H1 (cell line): Measurements from ENCODE around the gene C22orf42. TPM values are rescaled to one million over a fixed set of nuclear protein-coding genes. Genes with fewer than 3 reads are reported as not detected.

Experiments used
- CTCF ChIA-PET: fragments of 300-600 bp; sonication (Branson Sonifier 250); formaldehyde crosslinking; loops from one replicate; lab custom pipeline; 2021; ENCODE audit not compliant: partially characterized antibody; lab: Charles Lee
- POLR2A ChIA-PET: fragments of 300-600 bp; sonication (Branson Sonifier 250); formaldehyde crosslinking; loops from one replicate; lab custom pipeline; 2021; ENCODE audit warnings: inconsistent platforms; ENCODE audit not compliant: partially characterized antibody; lab: Charles Lee
- DNase-seq, 2 experiments: peaks; one replicate each; pipeline versions ENCODE4 v3.0.0 to v3.0.0-alpha.2; 2010 to 2022; ENCODE audit warnings: low spot score in 2 of 2, low read depth in 1 of 2, mixed read lengths in 1 of 2
- FAIRE-seq: peaks from 2 replicates; lab custom pipeline; 2011; peaks lifted over from hg19 to GRCh38; lab: Jason Lieb, UNC
- H2AFZ ChIP-seq: 2 replicates; pipeline ENCODE4 v1.8.1; 2012; ENCODE audit warnings: low read length, inconsistent platforms
- H2AK5ac ChIP-seq: 2 replicates; pipeline ENCODE4 v1.6.1; 2013; ENCODE audit warnings: low read depth, low read length
- H2BK120ac ChIP-seq: replicated peaks from 2 replicates; pipeline ENCODE3; 2013; ENCODE audit warnings: low read depth, low read length, inconsistent platforms
- H2BK12ac ChIP-seq: 2 replicates; pipeline ENCODE4 v1.6.1; 2013; ENCODE audit warnings: low read depth, low read length
- H2BK15ac ChIP-seq: 2 replicates; pipeline ENCODE4 v1.6.1; 2013; ENCODE audit warnings: low read length
- H2BK20ac ChIP-seq: 2 replicates; pipeline ENCODE4 v1.6.1; 2013; ENCODE audit warnings: low read length
- H2BK5ac ChIP-seq: 2 replicates; pipeline ENCODE4 v1.6.1; 2013; ENCODE audit warnings: low read depth, low read length
- H3K14ac ChIP-seq: 2 replicates; pipeline ENCODE4 v1.6.1; 2013; ENCODE audit warnings: inconsistent platforms; ENCODE audit not compliant: insufficient read length
- H3K18ac ChIP-seq: 2 replicates; pipeline ENCODE4 v1.6.1; 2013; ENCODE audit warnings: low read length; ENCODE audit errors: extremely low read depth
- H3K23ac ChIP-seq: 2 replicates; pipeline ENCODE4 v1.6.1; 2013; ENCODE audit warnings: inconsistent platforms; ENCODE audit not compliant: insufficient read length
- H3K23me2 ChIP-seq: 2 replicates; pipeline ENCODE4 v1.6.1; 2013; ENCODE audit warnings: low read depth, low read length
- H3K27ac ChIP-seq: 2 replicates; pipeline ENCODE4 v1.6.1; 2011; ENCODE audit warnings: low read depth, low read length, inconsistent platforms
- H3K27me3 ChIP-seq, 4 experiments: replicated peaks in 1 of 4; 1 replicate in 1 of 4; 2 replicates in 3 of 4; pipeline versions ENCODE4 v1.6.1 to v1.8.1; 2011 to 2013; ENCODE audit warnings: low read length in 3 of 4, mild to moderate bottlenecking in 3 of 4, inconsistent platforms in 2 of 4, mixed read lengths in 2 of 4, moderate library complexity in 1 of 4; ENCODE audit not compliant: control insufficient read depth in 3 of 4, insufficient read depth in 3 of 4; ENCODE audit errors: extremely low read depth in 1 of 4
- H3K36me3 ChIP-seq, 4 experiments: 2 replicates each; pipeline versions ENCODE4 v1.6.1 to v1.8.1; 2011 to 2013; ENCODE audit warnings: mild to moderate bottlenecking in 4 of 4, low read length in 3 of 4, moderate library complexity in 2 of 4, control low read depth in 1 of 4, inconsistent platforms in 1 of 4; ENCODE audit not compliant: insufficient read depth in 4 of 4, control insufficient read depth in 2 of 4
- H3K4ac ChIP-seq: replicated peaks from 2 replicates; pipeline ENCODE3; 2013; ENCODE audit warnings: low read length, low read depth, mixed read lengths, inconsistent platforms; ENCODE audit not compliant: insufficient read length
- H3K4me1 ChIP-seq, 4 experiments: replicated peaks in 1 of 4; 1 replicate in 1 of 4; 2 replicates in 3 of 4; pipeline versions ENCODE4 v1.6.1 to v1.8.1; 2011 to 2013; ENCODE audit warnings: low read length in 3 of 4, inconsistent platforms in 2 of 4, mixed read lengths in 1 of 4; ENCODE audit not compliant: insufficient read depth in 4 of 4, control insufficient read depth in 3 of 4
- H3K4me2 ChIP-seq, 2 experiments: 2 replicates each; pipeline versions ENCODE4 v1.6.1 to v1.8.1; 2011 to 2013; ENCODE audit warnings: low read depth in 2 of 2, low read length in 2 of 2, control low read depth in 1 of 2, inconsistent platforms in 1 of 2, mild to moderate bottlenecking in 1 of 2; ENCODE audit not compliant: insufficient read depth in 1 of 2
- H3K4me3 ChIP-seq, 4 experiments: fragments of 200-600, 300-600 bp in 1 of 4; sonication (generic), shearing (Covaris generic), sonication (Bioruptor Twin) in 1 of 4; 2 replicates each; pipeline versions ENCODE4 v1.5.1 to v1.8.1; 2011 to 2016; ENCODE audit warnings: low read length in 4 of 4, low read depth in 3 of 4, control low read depth in 2 of 4, inconsistent platforms in 2 of 4, mild to moderate bottlenecking in 2 of 4, mixed read lengths in 1 of 4, moderate library complexity in 1 of 4; ENCODE audit not compliant: insufficient read depth in 2 of 4; ENCODE audit errors: extremely low read depth in 1 of 4
- H3K56ac ChIP-seq: replicated peaks from 2 replicates; pipeline ENCODE3; 2013; ENCODE audit warnings: low read depth, mild to moderate bottlenecking, mixed read lengths, low read length, inconsistent platforms; ENCODE audit not compliant: insufficient read length
- H3K79me1 ChIP-seq: 2 replicates; pipeline ENCODE4 v1.6.1; 2013; ENCODE audit warnings: low read depth, low read length, control low read depth
- H3K79me2 ChIP-seq, 2 experiments: 2 replicates each; pipeline versions ENCODE4 v1.6.1 to v1.8.1; 2012 to 2013; ENCODE audit warnings: low read length in 2 of 2, mild to moderate bottlenecking in 2 of 2, inconsistent platforms in 1 of 2; ENCODE audit not compliant: insufficient read depth in 2 of 2, control insufficient read depth in 1 of 2
- H3K9ac ChIP-seq, 4 experiments: replicated peaks in 1 of 4; 1 replicate in 1 of 4; 2 replicates in 3 of 4; pipeline versions ENCODE4 v1.6.1 to v1.8.1; 2011 to 2013; ENCODE audit warnings: low read depth in 3 of 4, low read length in 3 of 4, control low read depth in 2 of 4, mild to moderate bottlenecking in 2 of 4, moderate library complexity in 2 of 4, inconsistent platforms in 1 of 4; ENCODE audit errors: extremely low read depth in 1 of 4
- H3K9me3 ChIP-seq, 2 experiments: 2 replicates each; pipeline versions ENCODE4 v1.6.1 to v1.8.1; 2012 to 2013; ENCODE audit warnings: mild to moderate bottlenecking in 2 of 2, moderate library complexity in 2 of 2, control low read depth in 1 of 2, inconsistent platforms in 1 of 2, low read depth in 1 of 2, low read length in 1 of 2, mixed read lengths in 1 of 2; ENCODE audit not compliant: insufficient read depth in 2 of 2
- H4K20me1 ChIP-seq, 2 experiments: replicated peaks in 1 of 2; 2 replicates each; pipeline versions ENCODE3 to v1.8.1; 2011 to 2013; ENCODE audit warnings: inconsistent platforms in 2 of 2, low read length in 2 of 2, mild to moderate bottlenecking in 1 of 2; ENCODE audit not compliant: insufficient read depth in 2 of 2, control insufficient read depth in 1 of 2
- H4K5ac ChIP-seq: 2 replicates; pipeline ENCODE4 v1.6.1; 2013; ENCODE audit warnings: low read length, low read depth, mixed read lengths, inconsistent platforms; ENCODE audit not compliant: insufficient read length
- H4K8ac ChIP-seq: 2 replicates; pipeline ENCODE4 v1.8.0; 2013; ENCODE audit warnings: mild to moderate bottlenecking, moderate library complexity, low read length, inconsistent platforms; ENCODE audit not compliant: insufficient read depth; ENCODE audit errors: extremely low read depth
- H4K91ac ChIP-seq: replicated peaks from 2 replicates; pipeline ENCODE3; 2013; ENCODE audit warnings: low read length, mixed read lengths, inconsistent platforms; ENCODE audit not compliant: insufficient read length
- ASH2L ChIP-seq: fragments of 200-600, 300-600 bp; sonication (generic); IDR thresholded peaks from one replicate; pipeline ENCODE4 v1.7.1; 2017; ENCODE audit warnings: low read length
- BACH1 ChIP-seq: IDR thresholded peaks from 2 replicates; pipeline ENCODE4 v1.6.1; 2012; ENCODE audit warnings: low read length, improper control_type of control experiment
- CEBPB ChIP-seq: IDR thresholded peaks from 2 replicates; pipeline ENCODE4 v1.6.1; 2012; ENCODE audit warnings: low read depth, low read length
- CHD1 ChIP-seq: IDR thresholded peaks from 2 replicates; pipeline ENCODE4 v1.6.1; 2012; ENCODE audit warnings: low read depth, low read length, improper control_type of control experiment
- CHD2 ChIP-seq: IDR thresholded peaks from 2 replicates; pipeline ENCODE4 v1.6.1; 2012; ENCODE audit warnings: low read length, improper control_type of control experiment
- CREB1 ChIP-seq: IDR thresholded peaks from 2 replicates; pipeline ENCODE4 v1.6.1; 2012; ENCODE audit warnings: inconsistent platforms
- EP300 ChIP-seq, 2 experiments: IDR thresholded peaks; 1 replicate in 1 of 2; 2 replicates in 1 of 2; pipeline ENCODE4 v1.6.1; 2011 to 2012; ENCODE audit warnings: low read depth in 2 of 2, low read length in 2 of 2, mild to moderate bottlenecking in 2 of 2, borderline replicate concordance in 1 of 2, inconsistent platforms in 1 of 2, moderate library complexity in 1 of 2
- RXRA ChIP-seq: IDR thresholded peaks from 2 replicates; pipeline ENCODE4 v1.6.1; 2011; ENCODE audit warnings: low read depth, mild to moderate bottlenecking, low read length, moderate library complexity; ENCODE audit not compliant: insufficient read depth
- SIRT6 ChIP-seq: IDR thresholded peaks from one replicate; pipeline ENCODE4 v1.7.1; 2012; ENCODE audit warnings: low read length, inconsistent platforms
- TBP ChIP-seq: IDR thresholded peaks from 2 replicates; pipeline ENCODE4 v1.6.1; 2011; ENCODE audit warnings: low read depth, low read length, improper control_type of control experiment
- USF2 ChIP-seq: IDR thresholded peaks from 2 replicates; pipeline ENCODE4 v1.6.1; 2011; ENCODE audit warnings: low read length, improper control_type of control experiment
- YY1 ChIP-seq: IDR thresholded peaks from 2 replicates; pipeline ENCODE4 v1.6.1; 2011; ENCODE audit warnings: low read depth, mild to moderate bottlenecking, low read length
- WGBS, 2 experiments: shearing (Covaris generic) in 1 of 2; methylation state at CpG; one replicate each; pipeline versions ENCODE4 v1.1.6 to v1.1.7; 2013 to 2015; ENCODE audit warnings: low lambda C conversion rate in 2 of 2, mixed read lengths in 2 of 2, inconsistent platforms in 1 of 2, low coverage in 1 of 2, missing lambda C conversion rate in 1 of 2; ENCODE audit not compliant: insufficient replicate concordance in 2 of 2, insufficient coverage in 1 of 2, insufficient read length in 1 of 2; ENCODE audit errors: extremely low coverage in 1 of 2, missing lambda C conversion rate in 1 of 2; 5-methylcytosine and 5-hydroxymethylcytosine counted together
- polyA plus RNA-seq, 7 experiments: library from polyadenylated mRNA; depleted of rRNA in 3 of 7; stranded (reverse) in 5 of 7; unstranded in 2 of 7; fragments of >200 nt in 5 of 7; fragments of 200-250 nt in 2 of 7; gene quantifications; 1 replicate in 5 of 7; 2 replicates in 1 of 7; 4 replicates in 1 of 7; pipeline versions ENCODE4 v1.2.1 to v1.2.3, GENCODE V29; 2011 to 2013; ENCODE audit warnings: missing spikeins in 2 of 7, mixed read lengths in 2 of 7
- total RNA-seq: library from RNA; stranded (reverse); fragmentation: NEBNext Ultra II Directional; extraction: Animal tissue kit (Norgen Biotek cat#: 25700); gene quantifications from 2 replicates; pipeline ENCODE4 v1.2.1, GENCODE V29; 2021

The C22orf42 gene
- total and polyA plus RNA-seq, 2 of the 8 experiments (the other 6 are each of a cell fraction or from before 2014, with no cell fraction given): 0.50 TPM; not detected in 1

GRCh38 chr22:32199341-32199740, 40.2 kb upstream of the C22orf42 start:
- no peak overlapping the region for H3K9ac ChIP-seq
- H2BK15ac ChIP-seq: no peak overlapping the region
- H3K27ac ChIP-seq: no peak overlapping the region
- H3K9me3 ChIP-seq: no peaks in the 10 kb centered on the region
- no peak overlapping the region for H3K4me2 ChIP-seq
- no peak overlapping the region for H3K4me3 ChIP-seq
- no peak overlapping the region for H3K14ac ChIP-seq
- H2AFZ ChIP-seq: no peak overlapping the region
- peaks cover 0 to 20% (median 8%) of the 10 kb centered on the region in 4 experiments; a peak in 5 of 7 replicates for H3K4me1 ChIP-seq
- WGBS, 2 experiments: 95% methylated on average over 6 of the region's 6 CpGs; no CpG with 5 or more reads in 1 of the 2 experiments
- no peak overlapping the region for H4K91ac ChIP-seq
- no peak overlapping the region for H2BK120ac ChIP-seq
- H4K20me1 ChIP-seq: peaks cover 0 to 1% of the 10 kb centered on the region in 2 experiments
- ChIA-PET CTCF (interaction anchor here (1.4 kb wide), 1 partner anchor 66 kb away, joined by 3 read pairs; no protein-coding TSS in a partner anchor), POLR2A (no interaction called here)
- no peaks in the 10 kb centered on the region for H3K79me2 ChIP-seq
- H3K79me1 ChIP-seq: no peaks in the 10 kb centered on the region
- no peak overlapping the region for H2BK5ac ChIP-seq
- H3K56ac ChIP-seq: no peak overlapping the region
- peaks cover 15 to 32% (median 26%) of the 10 kb centered on the region in 4 experiments for H3K27me3 ChIP-seq
- no peaks in the 10 kb centered on the region for H3K36me3 ChIP-seq
- no peak overlapping the region for H3K18ac ChIP-seq
- no peak overlapping the region for H3K4ac ChIP-seq
- no peak overlapping the region for H3K23ac ChIP-seq
- peaks cover 14% of the 10 kb centered on the region; the same call in 1 of the 2 replicates for H3K23me2 ChIP-seq
- H4K5ac ChIP-seq: no peak overlapping the region
- H2BK20ac ChIP-seq: no peak overlapping the region
- TF ChIP-seq BACH1: no peak
- no peak for TF ChIP-seq CHD2
- no peak for TF ChIP-seq SIRT6
- no peak for TF ChIP-seq TBP
- TF ChIP-seq USF2: no peak
- TF ChIP-seq CEBPB: no peak
- TF ChIP-seq CREB1: no peak
- TF ChIP-seq YY1: no peak
- TF ChIP-seq ASH2L: no peak
- no peak for TF ChIP-seq CHD1
- TF ChIP-seq RXRA: no peak
- TF ChIP-seq EP300 (IDR thresholded peaks at IDR 0.05; ENCODE audit: borderline replicate concordance in 1 of 2, low read depth in 2 of 2, low read length in 2 of 2): no peak
- TF ChIP-seq, all 59 proteins: peak for 0
- DNase-seq (peak in 1 of 2 experiments; percentile 33), FAIRE-seq (no peak)
- Histone ChIP-seq H4K8ac (no peak overlapping the region), H2BK12ac (no peak overlapping the region), H2AK5ac (no peak overlapping the region)
